Natural killer cell (primary cell): ENCODE results near the gene JAGN1. TPM values are rescaled to one million over a fixed set of nuclear protein-coding genes. Genes with fewer than 3 reads are reported as not detected.
A peak's percentile ranks its signal among the peaks of the same experiment; 100 is the strongest.
"Not testable (repeated sequence)": the region's sequence is repeated elsewhere in the genome, so short reads cannot be mapped to it uniquely, and the experiment has no call there.

Source experiments
- ATAC-seq, 3 donors: fragments of 150-1000 bp in 2 of 3; fragments of 200-7000 bp in 1 of 3; cut with Tn5 transposase; 1 replicate in 1 of 3; 2 replicates in 2 of 3; pipeline ENCODE4 v1.10.0; 2021; ENCODE audit warnings: mild to moderate bottlenecking in 2 of 3, moderate library complexity in 2 of 3
- DNase-seq, 2 donors: peaks; one replicate each; pipeline versions ENCODE4 v3.0.0 to v3.0.0-alpha.2; 2013 to 2021; ENCODE audit warnings: mixed read lengths in 1 of 2
- H3K27ac ChIP-seq: one replicate; pipeline ENCODE4 v1.5.1; 2013; ENCODE audit warnings: mild to moderate bottlenecking, low read length
- H3K27me3 ChIP-seq: one replicate; pipeline ENCODE4 v1.6.1; 2013; ENCODE audit warnings: low read length; ENCODE audit not compliant: control insufficient read depth, insufficient read depth
- H3K36me3 ChIP-seq: one replicate; pipeline ENCODE4 v1.6.1; 2013; ENCODE audit warnings: low read length; ENCODE audit not compliant: control insufficient read depth, insufficient read depth
- H3K4me1 ChIP-seq: one replicate; pipeline ENCODE4 v1.6.1; 2013; ENCODE audit warnings: low read length; ENCODE audit not compliant: control insufficient read depth, insufficient read depth
- H3K4me3 ChIP-seq: one replicate; pipeline ENCODE4 v1.5.1; 2013; ENCODE audit warnings: low read length
- H3K9me3 ChIP-seq: one replicate; pipeline ENCODE4 v1.6.1; 2013; ENCODE audit warnings: low read length; ENCODE audit not compliant: control insufficient read depth, insufficient read depth
- H3K27ac Mint-ChIP-seq, 2 donors: one replicate each; pipeline ENCODE4 v1.8.0; 2022; ENCODE audit warnings: mild to moderate bottlenecking in 2 of 2, mixed read lengths in 2 of 2, moderate library complexity in 1 of 2
- H3K27me3 Mint-ChIP-seq, 2 donors: one replicate each; pipeline ENCODE4 v1.8.0; 2022; ENCODE audit warnings: low read depth in 2 of 2, mixed read lengths in 2 of 2
- H3K36me3 Mint-ChIP-seq: one replicate; pipeline ENCODE4 v1.8.0; 2022; ENCODE audit warnings: mixed read lengths
- H3K4me1 Mint-ChIP-seq, 2 donors: one replicate each; pipeline ENCODE4 v1.8.0; 2022; ENCODE audit warnings: mixed read lengths in 2 of 2
- H3K4me3 Mint-ChIP-seq: one replicate; pipeline ENCODE4 v1.8.0; 2022; ENCODE audit warnings: mild to moderate bottlenecking, moderate library complexity, mixed read lengths
- H3K9me3 Mint-ChIP-seq, 2 donors: one replicate each; pipeline ENCODE4 v1.8.0; 2022; ENCODE audit warnings: mixed read lengths in 2 of 2
- WGBS: methylation state at CpG from one replicate; pipeline ENCODE4 v1.1.7; 2013; ENCODE audit warnings: missing lambda C conversion rate; ENCODE audit not compliant: insufficient coverage; 5-methylcytosine and 5-hydroxymethylcytosine counted together
- intact Hi-C: fragments of 100-400 bp; cut with micrococcal nuclease; formaldehyde crosslinking; loops from one replicate; pipeline ENCODE4 v1.14.2; 2022
- total RNA-seq, 4 donors: library from RNA; stranded (reverse); fragments of 120-200 nt in 1 of 4; gene quantifications; one replicate each; pipeline versions ENCODE4 v1.2.3 to v1.2.4, GENCODE V29; 2013 to 2022
- TF ChIP-seq, protein P1 (sequence below): fragments of 200-600 bp; IDR thresholded peaks from one replicate; pipeline ENCODE4 v1.8.0; 2022; ENCODE audit warnings: antibody characterized with exemption

JAGN1 gene
- total RNA-seq, 3 donors from 2014 or later (not counting 1 experiment from before 2014, with no cell fraction given): 15.4 to 16.6 (median 15.5) TPM

DNA sequence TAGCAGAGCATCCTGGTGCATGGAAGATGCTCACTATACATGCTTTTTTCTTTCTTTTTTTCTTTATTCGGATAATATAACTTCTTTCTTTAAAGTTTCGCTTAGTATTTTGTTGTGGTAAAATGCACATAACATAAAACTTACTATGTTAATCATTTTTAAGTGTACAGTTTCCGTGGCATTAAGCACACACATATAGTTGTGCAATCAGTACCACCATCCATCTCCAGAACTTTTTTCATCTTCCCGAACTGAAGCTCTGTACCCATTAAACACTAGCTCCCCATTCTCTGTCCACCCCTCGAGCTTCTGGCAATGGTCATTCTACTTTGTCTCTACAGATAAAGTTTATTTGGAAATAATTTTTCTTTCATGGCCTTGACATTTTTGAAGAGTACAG, 1.0 kb upstream of the JAGN1 start:
- Histone ChIP-seq H3K27ac (no peak overlapping the region), H3K4me1 (peaks cover 17% of the 10 kb centered on the region), H3K9me3 (no peaks in the 10 kb centered on the region), H3K4me3 (no peak overlapping the region), H3K27me3 (no peaks in the 10 kb centered on the region), H3K36me3 (peaks cover 11% of the 10 kb centered on the region)
- Mint-ChIP-seq H3K27me3 (no peaks in the 10 kb centered on the region), H3K9me3 (no peaks in the 10 kb centered on the region), H3K36me3 (peaks cover 6% of the 10 kb centered on the region), H3K4me1 (peaks cover 31 to 45% of the 10 kb centered on the region in 2 donors), H3K4me3 (peak overlapping the region; percentile 99), H3K27ac (peak overlapping the region in 1 of 2 donors; percentile 98)
- WGBS: 82% methylated on average over 3 of the region's 5 CpGs
- intact Hi-C loops: no loop called here
- ATAC-seq (no peak), DNase-seq (no peak)
- TF ChIP-seq, protein P1, sequence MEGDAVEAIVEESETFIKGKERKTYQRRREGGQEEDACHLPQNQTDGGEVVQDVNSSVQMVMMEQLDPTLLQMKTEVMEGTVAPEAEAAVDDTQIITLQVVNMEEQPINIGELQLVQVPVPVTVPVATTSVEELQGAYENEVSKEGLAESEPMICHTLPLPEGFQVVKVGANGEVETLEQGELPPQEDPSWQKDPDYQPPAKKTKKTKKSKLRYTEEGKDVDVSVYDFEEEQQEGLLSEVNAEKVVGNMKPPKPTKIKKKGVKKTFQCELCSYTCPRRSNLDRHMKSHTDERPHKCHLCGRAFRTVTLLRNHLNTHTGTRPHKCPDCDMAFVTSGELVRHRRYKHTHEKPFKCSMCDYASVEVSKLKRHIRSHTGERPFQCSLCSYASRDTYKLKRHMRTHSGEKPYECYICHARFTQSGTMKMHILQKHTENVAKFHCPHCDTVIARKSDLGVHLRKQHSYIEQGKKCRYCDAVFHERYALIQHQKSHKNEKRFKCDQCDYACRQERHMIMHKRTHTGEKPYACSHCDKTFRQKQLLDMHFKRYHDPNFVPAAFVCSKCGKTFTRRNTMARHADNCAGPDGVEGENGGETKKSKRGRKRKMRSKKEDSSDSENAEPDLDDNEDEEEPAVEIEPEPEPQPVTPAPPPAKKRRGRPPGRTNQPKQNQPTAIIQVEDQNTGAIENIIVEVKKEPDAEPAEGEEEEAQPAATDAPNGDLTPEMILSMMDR: no peak

DNA sequence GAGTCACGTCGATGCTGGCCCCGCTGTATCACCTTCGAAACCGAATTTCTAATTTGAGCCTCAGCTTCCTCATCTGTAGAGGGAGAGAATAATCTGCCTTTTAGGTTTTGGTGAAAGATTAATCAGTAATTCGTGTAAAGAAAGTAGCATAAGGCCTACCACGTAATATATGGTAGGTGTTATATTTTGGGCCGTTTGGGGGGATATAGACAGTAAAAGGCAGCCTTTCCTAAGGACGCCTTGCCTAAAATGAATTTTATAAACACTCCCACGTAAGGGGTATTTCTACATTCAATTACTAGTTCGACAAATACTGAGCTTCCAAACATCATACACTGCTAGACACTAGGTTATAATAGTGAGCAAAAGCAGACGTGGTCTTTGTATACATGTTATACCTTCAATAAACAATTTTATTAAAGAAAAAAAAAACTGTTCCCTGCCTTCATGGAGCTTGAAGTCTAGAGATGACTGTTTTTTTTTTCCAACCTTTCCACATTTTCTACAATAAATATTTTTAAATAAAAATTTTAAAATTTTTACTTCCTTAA, 737 bp downstream of the JAGN1 start:
- 0% methylated on average over 8 of the region's 12 CpGs for whole genome bisulfite sequencing
- no peak for ATAC-seq
- H3K9me3 ChIP-seq: no peaks in the 10 kb centered on the region
- H3K4me1 ChIP-seq: peaks cover 17% of the 10 kb centered on the region
- no peaks in the 10 kb centered on the region for H3K27me3 Mint-ChIP-seq
- H3K9me3 Mint-ChIP-seq: no peaks in the 10 kb centered on the region
- H3K27me3 ChIP-seq: no peaks in the 10 kb centered on the region
- H3K4me1 Mint-ChIP-seq: peaks cover 43 to 50% of the 10 kb centered on the region in 2 donors
- H3K4me3 ChIP-seq: peak overlapping the region; percentile 100
- H3K36me3 Mint-ChIP-seq: peaks cover 6% of the 10 kb centered on the region
- TF ChIP-seq, protein P1: no peak
- H3K36me3 ChIP-seq: peaks cover 13% of the 10 kb centered on the region
- no peak for DNase-seq
- intact Hi-C loops: loop anchor here (2.0 to 5.0 kb wide), 2 partner anchors 42 to 49 kb away; partner anchors contain the start of genes CRELD1 and RPUSD3
- H3K4me3 Mint-ChIP-seq: peak overlapping the region; percentile 99
- peak overlapping the region; percentile 100 for H3K27ac ChIP-seq
- H3K27ac Mint-ChIP-seq: peak overlapping the region; percentile 98 to 100

DNA sequence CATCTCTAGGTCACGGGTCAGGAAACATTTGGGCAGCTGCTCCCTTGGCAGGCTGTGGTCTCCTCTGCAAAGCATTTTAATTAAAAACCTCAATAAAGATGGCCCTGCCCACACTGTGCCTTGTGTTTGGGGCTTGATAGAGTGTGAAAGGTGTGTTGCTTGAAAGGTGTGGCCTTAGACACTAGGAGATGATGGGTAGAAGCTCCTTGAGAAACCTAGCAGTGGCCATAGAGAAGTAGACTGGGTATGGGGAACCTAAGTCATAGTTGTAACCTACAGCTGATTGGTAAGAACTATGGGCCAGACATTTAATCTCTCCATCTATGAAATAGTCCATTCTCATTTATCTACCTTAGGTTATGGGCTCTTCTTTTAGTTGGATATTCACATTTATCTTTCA, 3.3 kb downstream of the JAGN1 start:
- TF ChIP-seq, protein P1: no peak
- WGBS: 100% methylated on average over 1 of the region's 1 CpG
- H3K9me3 ChIP-seq: no peaks in the 10 kb centered on the region
- ATAC-seq: no peak
- peaks cover 6% of the 10 kb centered on the region for H3K36me3 Mint-ChIP-seq
- no peak for DNase-seq
- peak overlapping the region; percentile 98 to 100 for H3K27ac Mint-ChIP-seq
- peaks cover 47 to 55% of the 10 kb centered on the region in 2 donors for H3K4me1 Mint-ChIP-seq
- intact Hi-C loops: loop anchor here (5.0 kb wide), 1 partner anchor 51 kb away; the partner anchor contains the start of gene RPUSD3
- no peaks in the 10 kb centered on the region for H3K27me3 Mint-ChIP-seq
- H3K27me3 ChIP-seq: no peaks in the 10 kb centered on the region
- H3K36me3 ChIP-seq: peaks cover 13% of the 10 kb centered on the region
- H3K9me3 Mint-ChIP-seq: no peaks in the 10 kb centered on the region
- no peak overlapping the region for H3K27ac ChIP-seq
- no peak overlapping the region for H3K4me3 Mint-ChIP-seq
- no peak overlapping the region for H3K4me3 ChIP-seq
- H3K4me1 ChIP-seq: peaks cover 17% of the 10 kb centered on the region

DNA sequence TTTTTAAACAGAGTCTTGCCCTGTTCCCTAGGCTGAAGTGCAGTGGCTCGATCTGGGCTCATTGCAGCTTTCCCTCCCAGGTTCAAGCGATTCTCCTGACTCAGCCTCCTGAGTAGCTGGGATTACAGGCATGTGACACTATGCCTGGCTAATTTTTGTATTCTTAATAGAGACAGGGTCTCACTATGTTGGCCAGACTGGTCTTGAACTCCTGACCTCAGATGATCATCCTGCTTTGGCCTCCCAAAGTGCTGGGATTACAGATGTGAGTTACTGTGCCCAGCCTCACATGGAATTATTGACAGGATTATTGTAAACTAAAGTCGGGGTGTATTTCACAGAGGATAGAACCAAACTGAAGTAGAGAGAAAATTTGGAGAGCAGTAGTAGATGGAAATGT, 5.3 kb downstream of the JAGN1 start:
- H3K27ac Mint-ChIP-seq: peak overlapping the region; percentile 8 to 62
- intact Hi-C loops: not testable (repeated sequence)

DNA sequence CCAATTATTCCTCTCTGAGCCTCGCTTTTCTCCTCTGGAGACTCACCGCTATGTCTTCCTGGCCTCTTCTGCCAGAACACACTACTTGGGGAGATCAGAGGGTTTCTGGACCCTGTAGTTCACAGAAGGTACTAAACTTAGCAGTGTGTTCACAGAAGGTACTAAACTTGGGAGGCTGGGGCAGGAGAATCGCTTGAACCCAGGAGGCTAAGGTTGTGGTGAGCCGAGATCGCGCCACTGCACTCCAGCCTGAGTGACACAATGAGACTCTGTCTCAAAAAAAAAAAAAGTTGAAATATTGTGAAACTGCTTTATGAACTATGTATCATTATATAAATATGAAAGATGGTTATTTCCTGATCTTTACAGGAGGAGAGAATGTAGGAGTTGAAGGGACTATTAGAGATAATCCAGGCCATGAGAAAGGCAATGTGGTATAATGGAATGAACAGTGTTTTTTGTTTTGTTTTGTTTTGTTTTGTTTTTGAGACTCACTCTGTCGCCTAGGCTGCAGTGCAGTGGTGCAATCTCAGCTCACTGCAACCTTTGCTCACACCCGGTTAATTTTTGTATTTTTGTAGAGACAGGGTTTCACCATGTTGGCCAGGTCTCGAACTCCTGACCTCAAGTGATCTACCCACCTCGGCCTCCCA, 6.5 kb downstream of the JAGN1 start:
- 95% methylated on average over 10 of the region's 10 CpGs for WGBS
- H3K27me3 Mint-ChIP-seq, H3K9me3 Mint-ChIP-seq, H3K4me1 ChIP-seq, H3K4me3 ChIP-seq, H3K9me3 ChIP-seq, H3K4me3 Mint-ChIP-seq, ATAC-seq, H3K27ac ChIP-seq, intact Hi-C loops, H3K27me3 ChIP-seq, DNase-seq, H3K36me3 Mint-ChIP-seq: not testable (repeated sequence)
- H3K4me1 Mint-ChIP-seq: peaks cover 38% of the 10 kb centered on the region in 2 donors
- peaks cover 13% of the 10 kb centered on the region for H3K36me3 ChIP-seq
- peak overlapping the region; percentile 9 to 62 for H3K27ac Mint-ChIP-seq

More for the DNA sequence above, 5.3 kb downstream of the JAGN1 start:
- peaks cover 43 to 47% of the 10 kb centered on the region in 2 donors for H3K4me1 Mint-ChIP-seq
- H3K27me3 ChIP-seq, ATAC-seq, H3K4me3 ChIP-seq, H3K27ac ChIP-seq, H3K9me3 Mint-ChIP-seq, H3K36me3 Mint-ChIP-seq, H3K9me3 ChIP-seq, DNase-seq, H3K27me3 Mint-ChIP-seq, H3K4me3 Mint-ChIP-seq: not testable (repeated sequence)
- 99% methylated on average over 3 of the region's 3 CpGs for WGBS
- Histone ChIP-seq H3K36me3 (peaks cover 13% of the 10 kb centered on the region), H3K4me1 (peaks cover 12% of the 10 kb centered on the region)
